Esophagus squamous epithelium (tissue), 5 donors: ENCODE data around the gene CGNL1. TPM values are rescaled to one million over a fixed set of nuclear protein-coding genes. Genes with fewer than 3 reads are reported as not detected.

Source experiments
- DNase-seq: peaks from one replicate; lab custom pipeline; 2025; lab: John Stamatoyannopoulos, UW
- H3K27ac ChIP-seq, 4 donors: fragments of 200-600 bp; sonication (generic); one replicate each; pipeline ENCODE4 v1.5.1; 2016 to 2019; ENCODE audit warnings: mild to moderate bottlenecking in 1 of 4
- H3K27me3 ChIP-seq, 4 donors: fragments of 200-600 bp; sonication (generic); 1 replicate in 3 of 4; 2 replicates in 1 of 4; pipeline versions ENCODE4 v1.5.1 to v1.6.0; 2017 to 2021; ENCODE audit warnings: antibody characterized with exemption in 1 of 4
- H3K36me3 ChIP-seq, 3 donors: fragments of 200-600 bp; sonication (generic); one replicate each; pipeline ENCODE4 v1.5.1; 2016 to 2019
- H3K4me1 ChIP-seq, 3 donors: fragments of 200-600 bp; sonication (generic); one replicate each; pipeline ENCODE4 v1.5.1; 2017 to 2019
- H3K4me3 ChIP-seq, 4 donors: fragments of 200-600 bp; sonication (generic); 1 replicate in 3 of 4; 2 replicates in 1 of 4; pipeline ENCODE4 v1.5.1; 2016 to 2019; ENCODE audit warnings: mild to moderate bottlenecking in 2 of 4, moderate library complexity in 1 of 4
- H3K9me3 ChIP-seq, 3 donors: fragments of 200-600 bp; sonication (generic); one replicate each; pipeline ENCODE4 v1.5.1; 2016 to 2019
- POLR2A ChIP-seq, 4 donors: fragments of 450-650 bp; IDR thresholded peaks; one replicate each; pipeline ENCODE4 v1.6.1; 2017; ENCODE audit warnings: antibody characterized with exemption in 4 of 4, mild to moderate bottlenecking in 4 of 4, moderate library complexity in 3 of 4
- WGBS, 2 donors: methylation state at CpG; one replicate each; pipeline ENCODE4 v1.1.5; 2018; 5-methylcytosine and 5-hydroxymethylcytosine counted together
- intact Hi-C: fragments of 100-400 bp; cut with DNase I; formaldehyde crosslinking; loops from one replicate; pipeline ENCODE4 v1.15.0; 2022
- total RNA-seq, 4 donors: library from RNA; depleted of rRNA; stranded (reverse); fragments of >200 nt; gene quantifications; one replicate each; pipeline ENCODE4 v1.1.0, GENCODE V29; 2016
- TF ChIP-seq, protein P1 (sequence below), 6 experiments: fragments of 450-650 bp in 4 of 6; fragments of 200-600 bp in 2 of 6; sonication (generic) in 2 of 6; IDR thresholded peaks; one replicate each; pipeline ENCODE4 v1.5.1; 2016 to 2019; ENCODE audit warnings: antibody characterized with exemption in 6 of 6, mild to moderate bottlenecking in 4 of 6, moderate library complexity in 4 of 6
- donor health status: DM: yes; HTN: yes; CAD: no.

Gene CGNL1
- total RNA-seq, 4 donors from 2014 or later: 3.8 to 14.7 (median 8.8) TPM

GRCh38 chr15:57377478-57377847 is 1.2 kb downstream of the CGNL1 start:
- H3K36me3 ChIP-seq: no peaks in the 10 kb centered on the region
- intact Hi-C loops: no loop called here
- WGBS, 2 donors: 53 to 54% methylated on average over 3 to 4 of the region's 4 CpGs
- DNase-seq: no peak
- TF ChIP-seq POLR2A (IDR thresholded peaks at IDR 0.05): no peak
- TF ChIP-seq, protein P1, sequence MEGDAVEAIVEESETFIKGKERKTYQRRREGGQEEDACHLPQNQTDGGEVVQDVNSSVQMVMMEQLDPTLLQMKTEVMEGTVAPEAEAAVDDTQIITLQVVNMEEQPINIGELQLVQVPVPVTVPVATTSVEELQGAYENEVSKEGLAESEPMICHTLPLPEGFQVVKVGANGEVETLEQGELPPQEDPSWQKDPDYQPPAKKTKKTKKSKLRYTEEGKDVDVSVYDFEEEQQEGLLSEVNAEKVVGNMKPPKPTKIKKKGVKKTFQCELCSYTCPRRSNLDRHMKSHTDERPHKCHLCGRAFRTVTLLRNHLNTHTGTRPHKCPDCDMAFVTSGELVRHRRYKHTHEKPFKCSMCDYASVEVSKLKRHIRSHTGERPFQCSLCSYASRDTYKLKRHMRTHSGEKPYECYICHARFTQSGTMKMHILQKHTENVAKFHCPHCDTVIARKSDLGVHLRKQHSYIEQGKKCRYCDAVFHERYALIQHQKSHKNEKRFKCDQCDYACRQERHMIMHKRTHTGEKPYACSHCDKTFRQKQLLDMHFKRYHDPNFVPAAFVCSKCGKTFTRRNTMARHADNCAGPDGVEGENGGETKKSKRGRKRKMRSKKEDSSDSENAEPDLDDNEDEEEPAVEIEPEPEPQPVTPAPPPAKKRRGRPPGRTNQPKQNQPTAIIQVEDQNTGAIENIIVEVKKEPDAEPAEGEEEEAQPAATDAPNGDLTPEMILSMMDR (IDR thresholded peaks at IDR 0.05): no peak
- peaks cover 0 to 47% (median 0%) of the 10 kb centered on the region in 4 donors for H3K27me3 ChIP-seq
- H3K27ac ChIP-seq: peak overlapping the region in 1 of 4 donors; percentile 66
- peak overlapping the region in 3 of 4 donors; percentile 52 to 85 (median 68) for H3K4me3 ChIP-seq
- H3K9me3 ChIP-seq: no peaks in the 10 kb centered on the region
- H3K4me1 ChIP-seq: peaks cover 3 to 20% (median 7%) of the 10 kb centered on the region in 3 donors

DNA sequence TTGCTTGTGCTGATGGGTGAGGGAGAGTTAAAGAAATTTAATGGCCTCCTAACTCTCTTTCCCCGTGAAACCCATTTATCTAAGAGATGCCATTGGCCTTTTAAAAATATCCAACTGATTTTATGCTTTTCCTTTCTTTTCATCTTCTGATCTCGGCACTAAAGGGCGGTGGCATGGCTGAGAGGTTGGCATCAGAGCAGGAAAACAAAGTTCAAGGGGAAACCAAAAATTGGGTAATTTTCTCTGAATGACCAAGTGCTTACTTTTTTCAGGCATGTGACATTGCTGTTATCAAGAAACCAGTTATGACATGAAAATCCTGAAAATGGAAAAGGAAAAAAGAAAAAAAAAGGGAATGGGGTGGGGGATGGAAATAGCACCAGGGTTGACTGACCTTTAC is 3.2 kb downstream of the CGNL1 start:
- intact Hi-C loops: no loop called here
- Histone ChIP-seq H3K4me3 (no peak overlapping the region), H3K9me3 (no peaks in the 10 kb centered on the region), H3K36me3 (no peaks in the 10 kb centered on the region), H3K27me3 (peaks cover 0 to 47% (median 0%) of the 10 kb centered on the region in 4 donors), H3K27ac (no peak overlapping the region), H3K4me1 (peaks cover 3 to 28% (median 7%) of the 10 kb centered on the region in 3 donors)
- WGBS, 2 donors: 64 to 70% methylated on average over 3 of the region's 3 CpGs
- TF ChIP-seq, protein P1 (IDR thresholded peaks at IDR 0.05): no peak
- TF ChIP-seq POLR2A (IDR thresholded peaks at IDR 0.05): no peak
- no peak for DNase-seq

- peaks cover 0 to 34% (median 0%) of the 10 kb centered on the region in 4 donors for H3K27me3 ChIP-seq
- no peak for DNase-seq
- no peaks in the 10 kb centered on the region for H3K9me3 ChIP-seq
- H3K4me1 ChIP-seq: peaks cover 3 to 28% (median 7%) of the 10 kb centered on the region in 3 donors
- H3K36me3 ChIP-seq: no peaks in the 10 kb centered on the region
- intact Hi-C loops: no loop called here
- TF ChIP-seq POLR2A (IDR thresholded peaks at IDR 0.05): no peak
- TF ChIP-seq, protein P1 (IDR thresholded peaks at IDR 0.05): no peak
- H3K27ac ChIP-seq: no peak overlapping the region
- no peak overlapping the region for H3K4me3 ChIP-seq
- WGBS, 2 donors: 83 to 100% methylated on average over 2 of the region's 2 CpGs
Observed at GRCh38 chr15:57380854-57381253, 4.5 kb downstream of the CGNL1 start.

DNA sequence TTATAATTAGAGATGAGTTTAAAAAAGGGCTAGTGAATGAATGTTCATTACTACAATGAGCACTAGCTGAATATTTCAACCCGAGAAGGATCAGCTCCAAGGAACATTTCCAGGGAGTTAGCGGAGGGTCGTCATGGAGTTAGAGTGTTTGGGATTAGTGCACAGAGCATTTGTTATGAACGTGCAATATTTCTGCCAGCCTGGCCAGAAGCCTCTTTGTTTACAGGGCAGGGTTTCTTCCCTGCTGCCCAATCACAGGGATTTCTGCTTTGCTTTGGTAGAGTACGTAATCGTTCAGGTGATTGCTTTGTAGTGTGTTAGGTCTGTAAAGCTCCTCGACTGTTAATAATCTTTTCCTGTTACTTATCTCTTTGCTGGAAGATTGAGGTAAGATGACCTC is 5.9 kb downstream of the CGNL1 start:
- WGBS, 2 donors: 53 to 55% methylated on average over 7 of the region's 7 CpGs
- intact Hi-C loops: no loop called here
- no peak for DNase-seq
- H3K36me3 ChIP-seq: no peaks in the 10 kb centered on the region
- H3K27ac ChIP-seq: peak overlapping the region in 1 of 4 donors; percentile 47
- no peak overlapping the region for H3K4me3 ChIP-seq
- TF ChIP-seq, protein P1 (IDR thresholded peaks at IDR 0.05): no peak
- no peak for TF ChIP-seq POLR2A (IDR thresholded peaks at IDR 0.05)
- H3K4me1 ChIP-seq: peaks cover 0 to 15% (median under 1%) of the 10 kb centered on the region in 3 donors
- H3K27me3 ChIP-seq: peaks cover 0 to 20% (median 0%) of the 10 kb centered on the region in 4 donors
- H3K9me3 ChIP-seq: no peaks in the 10 kb centered on the region

GRCh38 chr15:57382969-57383368 is 6.7 kb downstream of the CGNL1 start:
- Histone ChIP-seq H3K27me3 (peaks cover 0 to 14% (median 0%) of the 10 kb centered on the region in 4 donors), H3K9me3 (no peaks in the 10 kb centered on the region), H3K36me3 (no peaks in the 10 kb centered on the region), H3K4me3 (no peak overlapping the region), H3K27ac (peak overlapping the region in 1 of 4 donors; percentile 47), H3K4me1 (peaks cover 0 to 8% (median 0%) of the 10 kb centered on the region in 3 donors)
- 77 to 89% methylated on average over 1 of the region's 1 CpG for WGBS, 2 donors
- intact Hi-C loops: no loop called here
- no peak for TF ChIP-seq POLR2A (IDR thresholded peaks at IDR 0.05)
- TF ChIP-seq, protein P1 (IDR thresholded peaks at IDR 0.05): no peak
- no peak for DNase-seq
